Panc1 (cell line): ENCODE data around the gene MMP23B. TPM values are rescaled to one million over a fixed set of nuclear protein-coding genes. Genes with fewer than 3 reads are reported as not detected.

ENCODE experiments used
- ATAC-seq: fragments of 200-7000 bp; cut with Tn5 transposase; 2 replicates; pipeline ENCODE4 v1.9.1; 2020; ENCODE audit warnings: mild to moderate bottlenecking, moderate library complexity
- BruUV-seq: library from RNA; stranded (reverse); fragments of 400-500 nt; replicated peaks from 2 replicates; lab custom pipeline; 2021; lab: Mats Ljungman, UMichigan
- CTCF ChIA-PET: fragments of 300-600 bp; sonication (Branson Sonifier 250); formaldehyde crosslinking; loops from one replicate; lab custom pipeline; 2022; ENCODE audit warnings: antibody characterized with exemption; lab: Charles Lee
- POLR2A ChIA-PET: fragments of 300-600 bp; sonication (Branson Sonifier 250); formaldehyde crosslinking; loops from one replicate; lab custom pipeline; 2022; ENCODE audit warnings: antibody characterized with exemption; lab: Charles Lee
- DNase-seq: peaks from one replicate; pipeline ENCODE4 v3.0.0-alpha.2; 2010; ENCODE audit warnings: low read depth, low spot score
- H3K27ac ChIP-seq: 2 replicates; pipeline ENCODE4 v1.5.1; 2011; ENCODE audit warnings: mild to moderate bottlenecking, low read length, inconsistent platforms
- H3K27me3 ChIP-seq: fragments of 200-500 bp; sonication (Bioruptor generic); 2 replicates; pipeline ENCODE4 v1.6.0; 2014; ENCODE audit warnings: low read length, inconsistent platforms; ENCODE audit not compliant: control insufficient read depth, insufficient read depth
- H3K36me3 ChIP-seq: fragments of 200-500 bp; sonication (Bioruptor generic); 2 replicates; pipeline ENCODE4 v1.5.1; 2014; ENCODE audit warnings: inconsistent platforms, mild to moderate bottlenecking, low read length, moderate library complexity; ENCODE audit not compliant: control insufficient read depth, insufficient read depth
- H3K4me1 ChIP-seq: 2 replicates; pipeline ENCODE4 v1.5.1; 2011; ENCODE audit warnings: inconsistent platforms, mild to moderate bottlenecking, low read length, moderate library complexity; ENCODE audit not compliant: control insufficient read depth, insufficient read depth
- H3K4me3 ChIP-seq, 2 experiments: 2 replicates each; pipeline ENCODE4 v1.5.1; 2011 to 2012; ENCODE audit warnings: low read depth in 2 of 2, low read length in 2 of 2, mild to moderate bottlenecking in 2 of 2, inconsistent platforms in 1 of 2, moderate library complexity in 1 of 2
- H3K9me3 ChIP-seq: fragments of 200-500 bp; sonication (Bioruptor generic); 2 replicates; pipeline ENCODE4 v1.5.1; 2014; ENCODE audit warnings: low read depth, mild to moderate bottlenecking, inconsistent platforms, low read length, moderate library complexity; ENCODE audit not compliant: control insufficient read depth, insufficient read depth
- POLR2AphosphoS5 ChIP-seq: IDR thresholded peaks from 2 replicates; pipeline ENCODE4 v1.6.1; 2012; ENCODE audit warnings: mild to moderate bottlenecking, low read depth, low read length, moderate library complexity
- SIN3A ChIP-seq: IDR thresholded peaks from 2 replicates; pipeline ENCODE4 v1.6.1; 2012; ENCODE audit warnings: low read depth, mild to moderate bottlenecking, low read length, moderate library complexity, borderline replicate concordance; ENCODE audit not compliant: insufficient read depth
- TCF7L2 ChIP-seq: IDR thresholded peaks from 2 replicates; pipeline ENCODE4 v1.6.1; 2011; ENCODE audit warnings: mild to moderate bottlenecking, low read depth, low read length, inconsistent platforms
- in situ Hi-C: cut with HindIII; loops from 2 replicates; pipeline ENCODE4 v1.10.0; 2016; ENCODE audit warnings: low sequenced_read_pairs, low pct_unique_long_range_greater_than_20kb
- intact Hi-C: fragments of 100-400 bp; cut with micrococcal nuclease; formaldehyde crosslinking; loops from one replicate; pipeline ENCODE4 v1.10.0; 2022; ENCODE audit not compliant: unreplicated experiment
- total RNA-seq: library from RNA; stranded (reverse); gene quantifications from one replicate; pipeline ENCODE4 v1.2.1, GENCODE V29; 2021; ENCODE audit not compliant: unreplicated experiment
- TF ChIP-seq, protein P1 (sequence below): fragments of 450-650 bp; IDR thresholded peaks from 2 replicates; pipeline ENCODE4 v1.5.1; 2017; ENCODE audit warnings: mild to moderate bottlenecking
- TF ChIP-seq, protein P2 (sequence below), 2 experiments: IDR thresholded peaks; 2 replicates each; pipeline ENCODE4 v1.6.1; 2011 to 2012; ENCODE audit warnings: low read depth in 2 of 2, control low read depth in 1 of 2, low read length in 1 of 2, mild to moderate bottlenecking in 1 of 2, moderate library complexity in 1 of 2; ENCODE audit not compliant: insufficient read depth in 1 of 2

The MMP23B gene
- total RNA-seq, 1 experiment from 2014 or later, result 5.0 TPM

DNA sequence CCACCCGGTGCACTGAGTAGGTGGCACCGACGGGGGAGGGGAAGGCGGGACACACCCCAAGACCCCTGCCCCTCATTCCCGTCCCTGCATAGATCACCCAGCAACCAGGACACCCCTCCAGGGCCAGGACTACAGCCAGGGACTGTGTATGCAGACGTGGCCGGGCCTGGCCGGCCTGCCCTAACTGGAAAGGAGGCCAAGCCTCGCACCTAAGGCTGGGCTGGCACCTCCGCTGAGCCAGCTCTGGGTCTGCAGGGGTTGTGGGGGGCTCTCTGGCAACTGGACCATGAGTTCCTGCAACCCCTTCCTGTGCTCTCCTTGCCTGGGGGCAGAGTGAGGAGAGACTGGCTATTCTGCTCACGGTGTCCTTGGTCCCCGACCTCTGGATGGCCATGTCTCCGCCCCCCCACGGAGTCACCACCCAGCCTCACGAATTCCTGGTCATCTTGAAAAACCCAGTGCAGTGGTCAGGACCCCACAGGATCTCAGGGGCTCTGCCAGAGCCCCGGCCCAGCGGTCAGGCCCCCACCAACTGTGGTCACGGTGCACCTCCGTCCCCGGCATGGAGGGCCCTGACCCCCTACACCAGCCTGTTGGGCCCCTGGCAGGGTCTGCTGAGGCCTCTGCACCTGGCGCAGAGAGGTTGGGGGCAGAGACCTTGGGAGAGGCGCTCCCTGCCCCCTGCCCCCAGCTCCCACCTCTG lies 31.0 kb upstream of the MMP23B start:
- H3K27me3 ChIP-seq, result no peaks in the 10 kb centered on the region
- peaks cover 10% of the 10 kb centered on the region for H3K4me1 ChIP-seq
- in situ Hi-C loops (no loop called here), intact Hi-C loops (no loop called here)
- no peak for ATAC-seq
- ChIA-PET POLR2A (no interaction called here), CTCF (no interaction called here)
- H3K27ac ChIP-seq, result no peak overlapping the region
- no peaks in the 10 kb centered on the region for H3K9me3 ChIP-seq
- DNase-seq, result no peak
- no peaks in the 10 kb centered on the region for H3K36me3 ChIP-seq
- no TSS peak for BruUV-seq
- H3K4me3 ChIP-seq, result peak overlapping the region; percentile 41 to 53; a peak in 1 of 4 replicates
- TF ChIP-seq, protein P1, sequence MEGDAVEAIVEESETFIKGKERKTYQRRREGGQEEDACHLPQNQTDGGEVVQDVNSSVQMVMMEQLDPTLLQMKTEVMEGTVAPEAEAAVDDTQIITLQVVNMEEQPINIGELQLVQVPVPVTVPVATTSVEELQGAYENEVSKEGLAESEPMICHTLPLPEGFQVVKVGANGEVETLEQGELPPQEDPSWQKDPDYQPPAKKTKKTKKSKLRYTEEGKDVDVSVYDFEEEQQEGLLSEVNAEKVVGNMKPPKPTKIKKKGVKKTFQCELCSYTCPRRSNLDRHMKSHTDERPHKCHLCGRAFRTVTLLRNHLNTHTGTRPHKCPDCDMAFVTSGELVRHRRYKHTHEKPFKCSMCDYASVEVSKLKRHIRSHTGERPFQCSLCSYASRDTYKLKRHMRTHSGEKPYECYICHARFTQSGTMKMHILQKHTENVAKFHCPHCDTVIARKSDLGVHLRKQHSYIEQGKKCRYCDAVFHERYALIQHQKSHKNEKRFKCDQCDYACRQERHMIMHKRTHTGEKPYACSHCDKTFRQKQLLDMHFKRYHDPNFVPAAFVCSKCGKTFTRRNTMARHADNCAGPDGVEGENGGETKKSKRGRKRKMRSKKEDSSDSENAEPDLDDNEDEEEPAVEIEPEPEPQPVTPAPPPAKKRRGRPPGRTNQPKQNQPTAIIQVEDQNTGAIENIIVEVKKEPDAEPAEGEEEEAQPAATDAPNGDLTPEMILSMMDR, result no peak
- TF ChIP-seq TCF7L2, result no peak
- no peak for TF ChIP-seq SIN3A
- TF ChIP-seq, protein P2, sequence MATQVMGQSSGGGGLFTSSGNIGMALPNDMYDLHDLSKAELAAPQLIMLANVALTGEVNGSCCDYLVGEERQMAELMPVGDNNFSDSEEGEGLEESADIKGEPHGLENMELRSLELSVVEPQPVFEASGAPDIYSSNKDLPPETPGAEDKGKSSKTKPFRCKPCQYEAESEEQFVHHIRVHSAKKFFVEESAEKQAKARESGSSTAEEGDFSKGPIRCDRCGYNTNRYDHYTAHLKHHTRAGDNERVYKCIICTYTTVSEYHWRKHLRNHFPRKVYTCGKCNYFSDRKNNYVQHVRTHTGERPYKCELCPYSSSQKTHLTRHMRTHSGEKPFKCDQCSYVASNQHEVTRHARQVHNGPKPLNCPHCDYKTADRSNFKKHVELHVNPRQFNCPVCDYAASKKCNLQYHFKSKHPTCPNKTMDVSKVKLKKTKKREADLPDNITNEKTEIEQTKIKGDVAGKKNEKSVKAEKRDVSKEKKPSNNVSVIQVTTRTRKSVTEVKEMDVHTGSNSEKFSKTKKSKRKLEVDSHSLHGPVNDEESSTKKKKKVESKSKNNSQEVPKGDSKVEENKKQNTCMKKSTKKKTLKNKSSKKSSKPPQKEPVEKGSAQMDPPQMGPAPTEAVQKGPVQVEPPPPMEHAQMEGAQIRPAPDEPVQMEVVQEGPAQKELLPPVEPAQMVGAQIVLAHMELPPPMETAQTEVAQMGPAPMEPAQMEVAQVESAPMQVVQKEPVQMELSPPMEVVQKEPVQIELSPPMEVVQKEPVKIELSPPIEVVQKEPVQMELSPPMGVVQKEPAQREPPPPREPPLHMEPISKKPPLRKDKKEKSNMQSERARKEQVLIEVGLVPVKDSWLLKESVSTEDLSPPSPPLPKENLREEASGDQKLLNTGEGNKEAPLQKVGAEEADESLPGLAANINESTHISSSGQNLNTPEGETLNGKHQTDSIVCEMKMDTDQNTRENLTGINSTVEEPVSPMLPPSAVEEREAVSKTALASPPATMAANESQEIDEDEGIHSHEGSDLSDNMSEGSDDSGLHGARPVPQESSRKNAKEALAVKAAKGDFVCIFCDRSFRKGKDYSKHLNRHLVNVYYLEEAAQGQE (IDR thresholded peaks at IDR 0.05; ENCODE audit: insufficient read depth in 1 of 2, low read depth in 2 of 2, low read length in 1 of 2), result no peak
- TF ChIP-seq POLR2AphosphoS5, result no peak

DNA sequence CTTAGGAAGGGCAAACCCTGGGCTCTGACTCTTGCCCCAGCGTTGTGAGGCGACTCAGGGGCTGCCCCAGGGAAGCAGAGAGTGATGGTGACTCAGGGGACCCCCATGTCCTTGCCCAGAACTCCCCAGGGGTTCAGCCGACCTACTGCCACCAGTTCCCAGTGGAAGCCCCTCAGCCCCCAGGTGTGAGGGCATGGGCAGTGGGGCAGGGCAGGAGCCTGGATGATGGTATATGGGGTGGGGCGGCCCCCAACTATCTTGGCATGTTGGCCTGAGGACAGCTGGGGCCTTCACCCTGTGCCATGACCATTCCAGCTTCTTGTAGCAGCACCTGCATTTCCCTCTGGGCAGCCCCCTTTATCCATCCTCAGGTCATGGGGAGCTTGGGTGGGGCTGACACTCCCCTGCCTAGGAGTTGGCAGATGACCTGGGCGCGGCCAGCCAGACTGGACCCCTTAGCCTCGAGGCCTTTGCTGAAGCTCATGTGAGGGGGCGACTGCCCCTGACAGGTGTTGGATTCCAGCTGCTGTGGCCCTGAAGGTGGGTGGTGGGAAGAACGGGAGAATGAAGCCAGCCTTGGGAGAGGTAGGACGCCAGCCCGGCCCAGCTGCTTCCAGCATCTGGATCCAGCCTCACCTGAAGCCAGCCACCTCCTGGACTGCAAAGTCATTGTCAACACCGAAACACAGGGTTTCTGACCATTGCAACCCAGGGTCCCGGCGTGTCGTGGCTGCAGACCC lies 30.2 kb upstream of the MMP23B start:
- H3K27me3 ChIP-seq, result no peaks in the 10 kb centered on the region
- ChIA-PET POLR2A (no interaction called here), CTCF (no interaction called here)
- peaks cover 10% of the 10 kb centered on the region for H3K4me1 ChIP-seq
- H3K36me3 ChIP-seq, result no peaks in the 10 kb centered on the region
- no peak for TF ChIP-seq SIN3A
- TF ChIP-seq POLR2AphosphoS5, result no peak
- TF ChIP-seq, protein P2 (IDR thresholded peaks at IDR 0.05; ENCODE audit: insufficient read depth in 1 of 2, low read depth in 2 of 2, low read length in 1 of 2), result no peak
- TF ChIP-seq, protein P1, result no peak
- no peak for TF ChIP-seq TCF7L2
- in situ Hi-C loops, result no loop called here
- H3K9me3 ChIP-seq, result no peaks in the 10 kb centered on the region
- BruUV-seq, result no TSS peak
- no peak overlapping the region for H3K4me3 ChIP-seq
- no peak for ATAC-seq
- intact Hi-C loops, result no loop called here
- no peak overlapping the region for H3K27ac ChIP-seq
- DNase-seq, result no peak
